DLD1 (cell line): Measurements from ENCODE around the gene HTT.

ENCODE experiments used
- in situ Hi-C: cut with HindIII; loops from 2 replicates; pipeline ENCODE4 v1.10.0; 2017; ENCODE audit warnings: low sequenced_read_pairs

Gene HTT

DNA sequence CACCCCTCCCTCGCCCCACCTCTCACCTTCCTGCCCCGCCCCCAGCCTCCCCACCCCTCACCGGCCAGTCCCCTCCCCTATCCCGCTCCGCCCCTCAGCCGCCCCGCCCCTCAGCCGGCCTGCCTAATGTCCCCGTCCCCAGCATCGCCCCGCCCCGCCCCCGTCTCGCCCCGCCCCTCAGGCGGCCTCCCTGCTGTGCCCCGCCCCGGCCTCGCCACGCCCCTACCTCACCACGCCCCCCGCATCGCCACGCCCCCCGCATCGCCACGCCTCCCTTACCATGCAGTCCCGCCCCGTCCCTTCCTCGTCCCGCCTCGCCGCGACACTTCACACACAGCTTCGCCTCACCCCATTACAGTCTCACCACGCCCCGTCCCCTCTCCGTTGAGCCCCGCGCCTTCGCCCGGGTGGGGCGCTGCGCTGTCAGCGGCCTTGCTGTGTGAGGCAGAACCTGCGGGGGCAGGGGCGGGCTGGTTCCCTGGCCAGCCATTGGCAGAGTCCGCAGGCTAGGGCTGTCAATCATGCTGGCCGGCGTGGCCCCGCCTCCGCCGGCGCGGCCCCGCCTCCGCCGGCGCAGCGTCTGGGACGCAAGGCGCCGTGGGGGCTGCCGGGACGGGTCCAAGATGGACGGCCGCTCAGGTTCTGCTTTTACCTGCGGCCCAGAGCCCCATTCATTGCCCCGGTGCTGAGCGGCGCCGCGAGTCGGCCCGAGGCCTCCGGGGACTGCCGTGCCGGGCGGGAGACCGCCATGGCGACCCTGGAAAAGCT is at the start of gene HTT, which contains the start of gene HTT-AS:
Gene HTT (plus strand): TSS at position 604 of the 768 bp plus-strand sequence. CDS start 145 bp downstream, at position 749.
Gene HTT-AS (minus strand): TSS at position 461 of the 768 bp plus-strand sequence.
- in situ Hi-C loops, result no loop called here

DNA sequence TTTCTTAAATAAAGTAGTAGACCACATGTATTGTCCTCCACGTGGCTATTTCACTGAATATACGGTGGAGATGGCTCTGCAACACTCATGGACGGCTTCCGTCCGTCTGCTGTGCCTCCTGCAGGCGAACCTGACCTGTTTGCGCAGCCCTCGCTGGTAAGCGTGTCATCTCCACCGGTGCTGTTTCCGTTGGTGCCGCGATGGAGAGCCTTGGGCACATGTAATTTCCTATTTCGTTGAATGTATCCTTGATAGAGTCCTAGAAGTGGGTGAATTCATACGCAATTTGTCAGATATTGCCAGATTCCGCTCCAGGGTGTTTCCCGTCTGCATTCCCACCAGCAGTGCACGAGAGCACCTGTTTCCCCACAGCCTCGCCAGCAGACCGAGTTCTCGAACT is 48.6 kb upstream of the HTT start:
- in situ Hi-C loops, result no loop called here

GRCh38 chr4:3026540-3026939 is 47.9 kb upstream of the HTT start:
- in situ Hi-C loops, result no loop called here

DNA sequence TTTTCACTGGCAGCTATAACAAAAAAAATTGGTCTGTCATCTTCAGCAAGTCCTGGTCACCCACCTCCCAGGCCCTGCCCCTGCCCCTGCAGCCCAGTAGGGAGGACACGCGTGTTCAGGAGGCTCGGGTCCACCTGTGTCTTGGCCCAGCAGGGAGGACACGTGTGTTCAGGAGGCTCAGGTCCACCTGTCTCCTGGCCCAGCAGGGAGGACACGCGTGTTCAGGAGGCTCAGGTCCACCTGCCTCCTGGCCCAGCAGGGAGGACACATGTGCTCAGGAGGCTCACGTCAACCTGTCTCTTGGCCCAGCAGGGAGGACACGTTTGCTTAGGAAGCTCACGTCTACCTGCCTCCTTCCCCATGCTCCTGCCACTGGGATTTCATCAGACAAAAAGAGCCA is 45.0 kb upstream of the HTT start:
- in situ Hi-C loops, result no loop called here

DNA sequence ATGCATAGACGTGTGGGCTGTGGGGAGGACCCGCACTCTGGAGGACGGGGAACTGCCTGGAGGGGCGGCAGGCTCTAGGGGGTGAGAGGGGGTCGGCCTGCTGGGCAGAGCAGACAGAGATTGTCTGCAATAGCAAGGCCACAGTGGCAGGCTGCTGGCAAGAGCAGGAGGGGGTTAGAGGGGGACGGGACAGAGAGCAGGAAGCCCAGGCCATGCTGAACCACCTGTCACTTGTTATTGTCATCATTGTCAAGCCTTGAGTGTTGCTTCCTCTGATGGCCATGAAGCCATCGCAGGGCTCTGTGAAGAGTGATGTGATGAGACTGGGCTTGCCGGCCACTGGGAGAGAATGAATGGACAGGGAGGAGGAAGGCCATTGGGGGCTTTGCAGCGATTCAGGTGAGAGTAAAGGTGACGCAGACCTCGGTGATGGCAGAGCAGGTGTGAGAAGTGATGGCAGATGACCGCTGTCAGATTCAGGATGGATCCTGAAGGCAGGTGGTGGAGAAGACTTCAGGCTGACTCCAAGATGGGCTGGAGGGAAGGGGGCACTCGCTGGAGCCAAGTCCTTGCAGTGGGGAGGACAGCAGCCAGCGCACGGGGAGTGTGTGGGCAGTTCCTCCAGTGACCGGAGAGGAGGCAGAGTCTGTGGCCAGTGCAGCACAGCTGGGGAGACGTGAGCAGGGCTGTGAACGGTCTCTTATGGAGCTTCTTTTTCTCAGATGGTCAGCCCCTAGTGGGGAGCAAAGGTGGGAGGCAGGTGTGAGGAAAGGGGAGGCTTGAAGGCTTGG is 43.7 kb upstream of the HTT start:
- in situ Hi-C loops, result no loop called here

DNA sequence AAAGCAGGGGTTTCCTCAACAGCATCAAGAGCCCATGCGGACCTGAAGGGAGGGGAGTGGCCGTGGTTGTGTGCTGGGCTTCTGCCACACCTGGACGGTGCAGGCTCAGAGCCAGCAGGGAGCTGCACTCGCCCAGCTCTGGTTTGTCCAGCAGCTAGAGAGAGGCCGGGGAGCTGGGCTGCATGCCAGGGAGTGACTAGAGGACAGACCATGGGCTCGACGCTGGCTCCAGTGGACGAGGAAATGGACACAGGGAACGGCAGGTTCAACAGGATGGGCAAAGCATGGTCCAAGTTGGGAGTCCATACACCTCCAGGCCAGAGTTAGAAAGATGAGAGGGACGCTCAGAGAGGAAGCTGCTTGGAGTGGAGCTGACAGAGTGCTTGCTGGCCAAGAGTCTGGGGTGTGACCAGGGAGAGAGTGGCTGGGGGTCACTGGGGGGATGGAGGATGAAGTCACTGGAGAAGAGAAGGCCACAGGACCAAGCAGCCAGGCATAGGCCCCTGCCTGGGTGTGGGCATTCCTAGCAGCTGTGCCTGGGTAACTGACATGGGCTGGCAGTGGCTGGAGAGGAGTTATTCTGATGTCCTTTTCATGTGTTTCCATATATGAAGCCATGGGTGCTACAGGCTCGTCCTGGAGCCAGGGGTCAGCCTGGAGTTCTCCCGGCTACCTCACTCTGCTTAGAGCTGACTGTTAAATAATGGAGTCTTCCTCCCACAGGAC is 43.0 kb upstream of the HTT start:
- in situ Hi-C loops, result no loop called here

DNA sequence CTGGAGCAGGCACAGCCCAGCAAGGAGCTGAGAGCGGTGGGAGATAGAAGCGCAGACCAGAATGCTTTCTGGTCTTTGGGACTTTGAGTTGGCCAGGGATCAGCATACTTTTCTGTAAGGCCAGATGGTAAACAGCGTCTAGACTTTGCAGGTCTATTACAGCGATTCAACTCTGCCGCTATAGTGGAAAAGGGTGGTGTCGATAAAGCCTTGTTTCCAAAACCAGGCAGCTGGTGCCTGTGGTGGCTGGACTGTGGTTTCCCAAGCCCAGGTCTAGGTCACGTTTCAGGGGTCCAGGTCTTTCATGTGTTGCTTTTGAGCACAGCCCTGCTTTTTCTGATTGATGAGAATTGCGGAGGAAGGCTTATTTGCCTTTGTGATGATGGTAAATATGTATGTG is 40.2 kb upstream of the HTT start:
- in situ Hi-C loops, result no loop called here

- in situ Hi-C loops, result no loop called here
Measured at GRCh38 chr4:3035249-3035648, 39.2 kb upstream of the HTT start.

- in situ Hi-C loops, result no loop called here
Measured at GRCh38 chr4:3035674-3036073, 38.8 kb upstream of the HTT start.

- in situ Hi-C loops, result no loop called here
Measured at GRCh38 chr4:3036131-3036952, 38.1 kb upstream of the HTT start.

GRCh38 chr4:3037957-3038461 is 36.5 kb upstream of the HTT start:
- in situ Hi-C loops, result no loop called here

- in situ Hi-C loops, result no loop called here
Measured at GRCh38 chr4:3039706-3040366, 34.6 kb upstream of the HTT start.

GRCh38 chr4:3040452-3041191 is 33.9 kb upstream of the HTT start:
- in situ Hi-C loops, result no loop called here

GRCh38 chr4:3041192-3042142 is 33.0 kb upstream of the HTT start:
- in situ Hi-C loops, result no loop called here

GRCh38 chr4:3042226-3042625 is 32.3 kb upstream of the HTT start:
- in situ Hi-C loops, result no loop called here

DNA sequence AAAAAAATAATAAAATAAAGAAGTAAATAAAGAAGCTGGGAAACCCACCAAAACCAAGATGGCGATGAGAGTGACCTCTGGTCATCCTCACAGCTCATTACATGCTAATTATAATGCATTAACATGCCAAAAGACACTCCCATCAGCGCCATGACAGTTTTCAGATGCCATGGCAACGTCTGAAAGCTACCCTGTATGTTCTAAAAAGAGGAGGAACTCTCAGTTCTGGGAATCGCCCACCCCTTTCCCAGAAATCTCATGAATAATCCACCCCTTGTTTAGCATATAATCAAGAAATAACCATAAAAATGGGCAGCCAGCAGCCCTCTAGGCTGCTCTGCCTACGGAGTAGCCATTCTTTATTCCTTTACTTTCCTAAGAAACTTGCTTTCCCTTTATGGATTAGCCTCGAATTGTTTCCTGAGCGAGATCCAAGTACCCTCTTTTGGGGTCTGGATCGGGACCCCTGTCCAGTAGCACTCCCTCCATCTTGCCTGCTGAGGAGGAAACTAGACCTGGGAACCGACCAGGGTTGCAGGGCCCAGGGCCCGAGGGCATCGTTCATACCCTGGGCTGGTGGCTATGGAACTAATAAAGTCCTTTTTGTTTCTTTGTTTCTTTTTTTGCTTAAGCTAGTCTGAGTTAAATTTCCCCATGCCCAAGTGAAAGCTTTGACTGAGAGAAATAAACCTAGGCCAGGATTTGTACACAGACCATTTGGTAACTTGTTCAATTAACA is 31.0 kb upstream of the HTT start:
- in situ Hi-C loops, result no loop called here
